ENCODE results near the gene PTPN5.

The PTPN5 gene

DNA sequence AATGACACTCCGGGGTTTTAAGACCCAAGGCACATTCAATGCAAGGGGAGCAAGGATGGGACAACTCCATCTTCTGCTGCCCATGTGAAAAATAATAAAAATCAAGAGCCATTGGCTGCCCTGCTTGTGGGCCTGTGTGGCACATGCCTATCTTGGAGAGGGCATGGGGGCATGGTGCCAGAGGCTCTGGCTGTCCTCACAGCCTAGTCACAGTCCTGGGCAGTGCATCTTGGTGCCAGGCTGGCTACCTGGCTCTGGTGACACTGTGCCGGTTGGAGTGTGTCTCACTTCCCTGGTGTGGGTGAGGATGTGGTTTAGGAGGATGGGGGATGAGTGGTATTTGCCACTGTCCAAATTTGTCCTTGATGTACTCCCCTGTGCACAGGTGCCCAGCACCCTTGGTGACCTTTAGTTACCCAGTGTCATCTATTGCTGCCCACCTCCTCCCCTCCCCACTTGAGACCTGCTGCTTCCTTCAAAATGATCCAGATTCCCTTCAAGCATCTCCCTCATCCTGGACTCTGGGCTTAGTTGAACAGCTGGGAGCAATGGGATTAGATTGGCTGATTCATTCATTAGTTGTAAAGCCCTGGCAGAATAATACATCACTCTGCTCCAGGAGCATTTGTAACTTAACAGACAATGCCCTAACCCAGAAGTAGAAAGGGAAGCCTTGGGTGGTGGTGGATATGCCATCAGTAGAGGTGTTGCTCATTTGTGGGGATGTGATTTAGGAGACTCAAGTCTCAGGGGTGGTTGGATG lies 88.4 kb downstream of the PTPN5 start:
- TF ChIP-seq BHLHE40 (IDR thresholded peaks at IDR 0.05; ENCODE audit: borderline replicate concordance) (no peak), FOXM1 (IDR thresholded peaks at IDR 0.05; ENCODE audit: borderline replicate concordance) (no peak), NFRKB (IDR thresholded peaks at IDR 0.05) (no peak), ARNT (IDR thresholded peaks at IDR 0.05) (no peak), SUZ12 (IDR thresholded peaks at IDR 0.05) (no peak), SP1 (IDR thresholded peaks at IDR 0.05) (no peak), FOXA1 (IDR thresholded peaks at IDR 0.05) (no peak), ZNF384 (IDR thresholded peaks at IDR 0.05) (no peak), ELF4 (IDR thresholded peaks at IDR 0.05) (no peak), LEF1 (IDR thresholded peaks at IDR 0.05; ENCODE audit: borderline replicate concordance) (no peak), CTBP1 (IDR thresholded peaks at IDR 0.05; ENCODE audit: borderline replicate concordance) (no peak), L3MBTL2 (conservative IDR thresholded peaks at IDR 0.05) (no peak), FOXK2 (IDR thresholded peaks at IDR 0.05) (no peak), HDGF (IDR thresholded peaks at IDR 0.05; ENCODE audit: borderline replicate concordance) (no peak), TARDBP (IDR thresholded peaks at IDR 0.05) (no peak)
- TF ChIP-seq, protein P1, sequence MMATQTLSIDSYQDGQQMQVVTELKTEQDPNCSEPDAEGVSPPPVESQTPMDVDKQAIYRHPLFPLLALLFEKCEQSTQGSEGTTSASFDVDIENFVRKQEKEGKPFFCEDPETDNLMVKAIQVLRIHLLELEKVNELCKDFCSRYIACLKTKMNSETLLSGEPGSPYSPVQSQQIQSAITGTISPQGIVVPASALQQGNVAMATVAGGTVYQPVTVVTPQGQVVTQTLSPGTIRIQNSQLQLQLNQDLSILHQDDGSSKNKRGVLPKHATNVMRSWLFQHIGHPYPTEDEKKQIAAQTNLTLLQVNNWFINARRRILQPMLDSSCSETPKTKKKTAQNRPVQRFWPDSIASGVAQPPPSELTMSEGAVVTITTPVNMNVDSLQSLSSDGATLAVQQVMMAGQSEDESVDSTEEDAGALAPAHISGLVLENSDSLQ (IDR thresholded peaks at IDR 0.05) = no peak
- POLR2A ChIA-PET = no interaction called here
- CTCF ChIA-PET = no interaction called here

GRCh38 chr11:18701614-18702216 lies 89.9 kb downstream of the PTPN5 start:
- DNase-seq (ENCODE audit: extremely low spot score) = no peak
- ChIA-PET CTCF (no interaction called here), POLR2A (interaction anchor here (1.4 kb wide), 1 partner anchor 67 kb away, joined by 3 read pairs; the partner anchor contains the start of gene SPTY2D1)
- TF ChIP-seq NFRKB (IDR thresholded peaks at IDR 0.05) = no peak

More for the DNA sequence above, 88.4 kb downstream of the PTPN5 start:
- no peak for DNase-seq (ENCODE audit: extremely low spot score)

- CTCF ChIA-PET = no interaction called here
- no peak for DNase-seq (ENCODE audit: extremely low spot score)
Observed at GRCh38 chr11:18700872-18701271, 90.7 kb downstream of the PTPN5 start.

DNA sequence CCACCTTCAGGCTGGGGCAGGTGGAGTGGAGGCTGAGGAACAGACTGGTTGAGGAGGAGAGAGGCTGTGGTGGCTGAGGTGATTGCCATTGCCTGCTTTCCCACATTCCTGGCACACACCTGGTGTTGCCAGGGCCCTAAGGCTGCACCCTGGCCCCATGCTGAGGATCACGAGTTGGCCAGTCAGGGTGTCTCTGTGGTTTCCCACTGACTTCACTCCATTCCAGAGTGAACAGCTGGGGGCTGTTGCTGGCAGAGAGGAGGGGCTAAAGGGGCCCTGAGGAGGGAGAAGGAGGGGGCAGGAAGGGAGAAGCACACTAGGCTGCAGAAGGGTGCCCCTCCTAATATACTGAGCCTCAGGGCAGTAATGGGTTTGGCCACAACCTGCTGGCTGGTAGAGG lies 91.2 kb downstream of the PTPN5 start:
- DNase-seq (ENCODE audit: extremely low spot score) = no peak
- ChIA-PET POLR2A (no interaction called here), CTCF (no interaction called here)
- no peak for TF ChIP-seq HDGF (IDR thresholded peaks at IDR 0.05; ENCODE audit: borderline replicate concordance)
- no peak for TF ChIP-seq SP1 (IDR thresholded peaks at IDR 0.05)
- TF ChIP-seq BHLHE40 (IDR thresholded peaks at IDR 0.05; ENCODE audit: borderline replicate concordance) = no peak
- TF ChIP-seq ARNT (IDR thresholded peaks at IDR 0.05) = no peak
- TF ChIP-seq SUZ12 (IDR thresholded peaks at IDR 0.05) = no peak
- TF ChIP-seq ELF4 (IDR thresholded peaks at IDR 0.05) = no peak
- TF ChIP-seq LEF1 (IDR thresholded peaks at IDR 0.05; ENCODE audit: borderline replicate concordance) = no peak
- TF ChIP-seq FOXA1 (IDR thresholded peaks at IDR 0.05) = no peak
- no peak for TF ChIP-seq TARDBP (IDR thresholded peaks at IDR 0.05)

More at GRCh38 chr11:18700872-18701271, 90.7 kb downstream of the PTPN5 start:
- TF ChIP-seq FOXK2 (IDR thresholded peaks at IDR 0.05) (no peak), SP1 (IDR thresholded peaks at IDR 0.05) (no peak), NFRKB (IDR thresholded peaks at IDR 0.05) (no peak), CTBP1 (IDR thresholded peaks at IDR 0.05; ENCODE audit: borderline replicate concordance) (no peak), ARNT (IDR thresholded peaks at IDR 0.05) (no peak), ELF4 (IDR thresholded peaks at IDR 0.05) (no peak), SUZ12 (IDR thresholded peaks at IDR 0.05) (no peak), FOXM1 (IDR thresholded peaks at IDR 0.05; ENCODE audit: borderline replicate concordance) (no peak), TARDBP (IDR thresholded peaks at IDR 0.05) (no peak), BHLHE40 (IDR thresholded peaks at IDR 0.05; ENCODE audit: borderline replicate concordance) (no peak), HDGF (IDR thresholded peaks at IDR 0.05; ENCODE audit: borderline replicate concordance) (no peak), L3MBTL2 (conservative IDR thresholded peaks at IDR 0.05) (no peak), ZNF384 (IDR thresholded peaks at IDR 0.05) (no peak), LEF1 (IDR thresholded peaks at IDR 0.05; ENCODE audit: borderline replicate concordance) (no peak), FOXA1 (IDR thresholded peaks at IDR 0.05) (no peak)
- TF ChIP-seq, protein P1 (IDR thresholded peaks at IDR 0.05) = no peak
- POLR2A ChIA-PET = interaction anchor here (1.4 kb wide), 1 partner anchor 66 kb away, joined by 3 read pairs; the partner anchor contains the start of gene SPTY2D1

DNA sequence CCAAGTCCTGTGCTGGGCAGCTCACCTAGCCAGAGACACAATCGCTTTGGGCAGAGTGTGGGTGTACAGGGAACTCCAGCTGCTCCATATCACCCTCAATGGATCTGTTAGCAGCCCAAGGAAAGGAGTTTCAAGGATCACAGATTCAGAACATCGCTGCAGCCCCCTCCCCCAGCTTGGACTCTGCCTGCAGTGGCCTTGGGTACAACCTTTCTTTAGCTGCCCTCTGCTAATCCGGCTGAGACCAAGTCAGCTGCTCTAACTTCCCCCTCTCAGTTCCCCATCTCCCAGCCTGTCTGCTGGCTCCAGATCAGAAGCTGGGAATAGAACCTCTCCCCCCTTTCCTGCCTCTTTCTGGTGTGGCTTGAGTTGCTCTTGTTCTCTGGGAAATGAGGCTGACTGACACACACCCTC lies 91.7 kb downstream of the PTPN5 start:
- no peak for DNase-seq (ENCODE audit: extremely low spot score)
- POLR2A ChIA-PET = interaction anchor here (2.1 to 2.4 kb wide), 2 partner anchors 21 to 66 kb away, joined by 8 to 14 read pairs; partner anchors contain the start of gene SPTY2D1

More for the DNA sequence above, 91.7 kb downstream of the PTPN5 start:
- TF ChIP-seq ELF4 (IDR thresholded peaks at IDR 0.05) = no peak
- no peak for TF ChIP-seq ZNF384 (IDR thresholded peaks at IDR 0.05)
- no peak for TF ChIP-seq NFRKB (IDR thresholded peaks at IDR 0.05)
- TF ChIP-seq FOXA1 (IDR thresholded peaks at IDR 0.05) = no peak
- no peak for TF ChIP-seq TARDBP (IDR thresholded peaks at IDR 0.05)
- TF ChIP-seq CTBP1 (IDR thresholded peaks at IDR 0.05; ENCODE audit: borderline replicate concordance) = no peak
- TF ChIP-seq BHLHE40 (IDR thresholded peaks at IDR 0.05; ENCODE audit: borderline replicate concordance) = no peak
- no peak for TF ChIP-seq HDGF (IDR thresholded peaks at IDR 0.05; ENCODE audit: borderline replicate concordance)
- TF ChIP-seq SP1 (IDR thresholded peaks at IDR 0.05) = no peak
- no peak for TF ChIP-seq LEF1 (IDR thresholded peaks at IDR 0.05; ENCODE audit: borderline replicate concordance)
- no peak for TF ChIP-seq FOXK2 (IDR thresholded peaks at IDR 0.05)
- no peak for TF ChIP-seq FOXM1 (IDR thresholded peaks at IDR 0.05; ENCODE audit: borderline replicate concordance)
- TF ChIP-seq ARNT (IDR thresholded peaks at IDR 0.05) = no peak
- no peak for TF ChIP-seq L3MBTL2 (conservative IDR thresholded peaks at IDR 0.05)
- TF ChIP-seq, protein P1 (IDR thresholded peaks at IDR 0.05) = no peak
- no peak for TF ChIP-seq SUZ12 (IDR thresholded peaks at IDR 0.05)
- CTCF ChIA-PET = no interaction called here

All from HEK293T (cell line).